Osteocyte (in vitro differentiated cells): ENCODE results near the gene EPHX1. TPM values are rescaled to one million over a fixed set of nuclear protein-coding genes. Genes with fewer than 3 reads are reported as not detected.

Experiments
- DNase-seq: peaks from one replicate; pipeline ENCODE4 v3.0.0; 2021; ENCODE audit warnings: mixed read lengths; ENCODE audit not compliant: unreplicated experiment; ENCODE audit errors: extremely low spot score
- H3K27ac Mint-ChIP-seq: one replicate; pipeline ENCODE4 v1.8.0; 2021; ENCODE audit warnings: mild to moderate bottlenecking, mixed read lengths; ENCODE audit not compliant: unreplicated experiment
- H3K27me3 Mint-ChIP-seq: one replicate; pipeline ENCODE4 v1.8.0; 2021; ENCODE audit warnings: mixed read lengths; ENCODE audit not compliant: unreplicated experiment
- H3K36me3 Mint-ChIP-seq: one replicate; pipeline ENCODE4 v1.8.0; 2021; ENCODE audit warnings: mixed read lengths; ENCODE audit not compliant: unreplicated experiment
- H3K4me1 Mint-ChIP-seq: one replicate; pipeline ENCODE4 v1.8.0; 2021; ENCODE audit warnings: mixed read lengths; ENCODE audit not compliant: unreplicated experiment
- H3K4me3 Mint-ChIP-seq: one replicate; pipeline ENCODE4 v1.8.0; 2021; ENCODE audit warnings: mild to moderate bottlenecking, moderate library complexity, mixed read lengths; ENCODE audit not compliant: unreplicated experiment
- H3K9me3 Mint-ChIP-seq: one replicate; pipeline ENCODE4 v1.8.0; 2021; ENCODE audit warnings: mixed read lengths; ENCODE audit not compliant: unreplicated experiment
- total RNA-seq: library from RNA; stranded (reverse); gene quantifications from 2 replicates; pipeline ENCODE4 v1.2.1, GENCODE V29; 2021
- TF ChIP-seq, protein P1 (sequence below): fragments of 200-600 bp; sonication (generic); IDR thresholded peaks from 2 replicates; pipeline ENCODE4 v1.5.0; 2021; ENCODE audit warnings: antibody characterized with exemption, mild to moderate bottlenecking, moderate library complexity

The EPHX1 gene
- total RNA-seq, 1 donor from 2014 or later = 32.3 TPM

DNA sequence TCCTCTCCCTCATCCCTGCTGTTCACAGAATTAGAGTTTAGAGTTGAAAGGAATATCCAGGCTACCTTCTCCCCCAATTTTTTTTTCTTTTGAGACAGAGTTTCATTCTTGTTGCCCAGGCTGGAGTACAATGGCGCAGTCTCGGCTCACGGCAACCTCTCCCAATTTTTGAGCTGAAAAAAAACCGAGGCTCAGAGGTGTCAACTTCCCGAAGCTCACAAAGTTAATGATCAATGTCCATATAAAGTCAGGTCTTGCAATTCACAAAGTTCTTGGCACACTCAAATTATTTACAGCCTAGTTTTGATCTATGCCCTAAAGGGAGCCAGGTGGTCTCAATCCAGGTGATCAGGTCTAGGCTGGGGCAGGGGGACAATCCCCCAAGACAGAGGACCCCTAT is 79.8 kb downstream of the EPHX1 start:
- Mint-ChIP-seq H3K36me3 (no peaks in the 10 kb centered on the region), H3K27me3 (no peaks in the 10 kb centered on the region), H3K4me3 (no peak overlapping the region), H3K27ac (no peak overlapping the region), H3K4me1 (peaks cover 10% of the 10 kb centered on the region), H3K9me3 (no peaks in the 10 kb centered on the region)
- DNase-seq = no peak
- TF ChIP-seq, protein P1, sequence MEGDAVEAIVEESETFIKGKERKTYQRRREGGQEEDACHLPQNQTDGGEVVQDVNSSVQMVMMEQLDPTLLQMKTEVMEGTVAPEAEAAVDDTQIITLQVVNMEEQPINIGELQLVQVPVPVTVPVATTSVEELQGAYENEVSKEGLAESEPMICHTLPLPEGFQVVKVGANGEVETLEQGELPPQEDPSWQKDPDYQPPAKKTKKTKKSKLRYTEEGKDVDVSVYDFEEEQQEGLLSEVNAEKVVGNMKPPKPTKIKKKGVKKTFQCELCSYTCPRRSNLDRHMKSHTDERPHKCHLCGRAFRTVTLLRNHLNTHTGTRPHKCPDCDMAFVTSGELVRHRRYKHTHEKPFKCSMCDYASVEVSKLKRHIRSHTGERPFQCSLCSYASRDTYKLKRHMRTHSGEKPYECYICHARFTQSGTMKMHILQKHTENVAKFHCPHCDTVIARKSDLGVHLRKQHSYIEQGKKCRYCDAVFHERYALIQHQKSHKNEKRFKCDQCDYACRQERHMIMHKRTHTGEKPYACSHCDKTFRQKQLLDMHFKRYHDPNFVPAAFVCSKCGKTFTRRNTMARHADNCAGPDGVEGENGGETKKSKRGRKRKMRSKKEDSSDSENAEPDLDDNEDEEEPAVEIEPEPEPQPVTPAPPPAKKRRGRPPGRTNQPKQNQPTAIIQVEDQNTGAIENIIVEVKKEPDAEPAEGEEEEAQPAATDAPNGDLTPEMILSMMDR = no peak

DNA sequence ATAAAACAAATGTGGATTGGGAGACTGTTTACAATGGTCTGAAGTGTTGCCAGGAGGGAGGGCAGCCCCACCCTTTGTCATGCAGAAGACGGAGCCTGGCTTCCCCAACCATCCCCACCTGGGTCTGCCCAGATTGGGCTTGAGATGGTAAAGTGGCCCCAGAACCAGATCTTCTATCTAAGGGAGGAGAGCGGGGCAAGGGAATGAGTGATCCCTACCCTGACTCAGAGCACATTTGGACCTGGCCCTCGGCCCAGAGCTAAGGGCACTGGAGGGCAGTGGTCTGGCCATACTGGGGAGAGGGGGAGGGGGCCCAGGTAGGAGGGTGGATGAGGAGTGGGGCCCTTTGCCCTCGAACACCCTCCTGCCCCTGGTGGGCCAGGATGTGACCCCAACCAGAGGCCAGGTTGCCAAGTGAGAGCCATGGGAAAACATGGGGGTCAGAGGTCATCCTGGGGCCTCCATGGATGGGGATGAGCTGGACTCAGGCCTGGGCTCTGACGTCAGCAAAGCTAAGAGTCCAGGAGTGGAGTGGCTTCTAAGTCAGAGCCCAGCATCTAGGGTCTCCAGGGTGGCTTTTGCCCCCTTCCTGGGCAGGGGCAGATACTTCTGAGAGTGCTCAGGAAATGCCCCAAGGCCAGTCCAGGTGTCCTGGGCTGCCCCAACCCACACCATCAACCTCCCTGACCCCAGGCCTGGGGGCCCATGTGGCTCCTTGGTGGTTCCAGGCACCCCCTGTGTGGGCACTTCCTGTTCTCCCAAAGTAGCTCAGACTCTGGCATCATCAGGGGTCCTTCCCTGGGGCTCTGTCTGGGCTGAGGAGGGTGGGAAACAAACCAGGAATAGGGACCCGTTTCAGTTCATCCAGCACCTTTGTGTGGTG is 80.7 kb downstream of the EPHX1 start:
- Mint-ChIP-seq H3K36me3 (no peaks in the 10 kb centered on the region), H3K27ac (no peak overlapping the region), H3K4me3 (no peak overlapping the region), H3K4me1 (peaks cover 10% of the 10 kb centered on the region), H3K9me3 (no peaks in the 10 kb centered on the region), H3K27me3 (no peaks in the 10 kb centered on the region)
- TF ChIP-seq, protein P1 = no peak
- DNase-seq = no peak

- Mint-ChIP-seq H3K27me3 (no peaks in the 10 kb centered on the region), H3K36me3 (no peaks in the 10 kb centered on the region), H3K4me3 (no peak overlapping the region), H3K9me3 (no peaks in the 10 kb centered on the region), H3K4me1 (peaks cover 10% of the 10 kb centered on the region), H3K27ac (no peak overlapping the region)
- TF ChIP-seq, protein P1 = no peak
- DNase-seq = no peak
These were observed 81.5 kb downstream of the EPHX1 start for GRCh38 chr1:225891229-225891972.

GRCh38 chr1:225892307-225892706 is 82.4 kb downstream of the EPHX1 start:
- H3K9me3 Mint-ChIP-seq = no peaks in the 10 kb centered on the region
- no peak for DNase-seq
- no peaks in the 10 kb centered on the region for H3K27me3 Mint-ChIP-seq
- no peaks in the 10 kb centered on the region for H3K36me3 Mint-ChIP-seq
- no peak overlapping the region for H3K27ac Mint-ChIP-seq
- TF ChIP-seq, protein P1 = no peak
- H3K4me1 Mint-ChIP-seq = peaks cover 10% of the 10 kb centered on the region
- no peak overlapping the region for H3K4me3 Mint-ChIP-seq

Other genes starting within 250 kb of the EPHX1 start
- gene ENAH, start 157.0 kb upstream of the EPHX1 start, total RNA-seq = 232 and 233 TPM in 2 replicates
- 213 and 221 TPM in 2 replicates for gene SRP9, start 32.3 kb upstream of the EPHX1 start, total RNA-seq
- gene TMEM63A, start 72.3 kb downstream of the EPHX1 start, total RNA-seq = 50.8 and 54.8 TPM in 2 replicates
- gene LEFTY1, start 79.0 kb downstream of the EPHX1 start, total RNA-seq = 0.24 and 0.40 TPM in 2 replicates
- gene PYCR2, start 114.1 kb downstream of the EPHX1 start, total RNA-seq = 59.3 and 60.3 TPM in 2 replicates
- 0.43 TPM in 1 of 2 replicates, not detected in the other for gene LEFTY2, start 131.1 kb downstream of the EPHX1 start, total RNA-seq
- gene SDE2, start 189.2 kb downstream of the EPHX1 start, total RNA-seq = 20.0 and 20.7 TPM in 2 replicates